Mammary epithelial cell (primary cell): ENCODE data around the gene ATG4B.

Source experiments
- CTCF ChIP-seq, 2 donors: IDR thresholded peaks in 1 of 2; conservative IDR thresholded peaks in 1 of 2; 2 replicates each; pipeline ENCODE4 v1.5.1; 2011 to 2012; ENCODE audit warnings: inconsistent platforms in 2 of 2, low read length in 2 of 2, mild to moderate bottlenecking in 2 of 2, control low read depth in 1 of 2, low read depth in 1 of 2; ENCODE audit not compliant: insufficient read depth in 1 of 2; ENCODE audit errors: extremely low read depth in 1 of 2
- EZH2 ChIP-seq: IDR thresholded peaks from 2 replicates; pipeline ENCODE4 v1.6.1; 2012; ENCODE audit warnings: low read length, inconsistent platforms, borderline replicate concordance

- TF ChIP-seq CTCF (conservative IDR thresholded peaks at IDR 0.05 in 1 of 2, IDR thresholded peaks at IDR 0.05 in 1 of 2; ENCODE audit: extremely low read depth in 1 of 2, insufficient read depth in 1 of 2, low read depth in 1 of 2, low read length in 2 of 2), result no peak
- TF ChIP-seq EZH2, result no peak
Observed at GRCh38 chr2:241673189-241673663, 35.7 kb downstream of the ATG4B start.
